Glutamatergic neuron (in vitro differentiated cells): Measurements from ENCODE around the gene DHRS1. TPM values are rescaled to one million over a fixed set of nuclear protein-coding genes. Genes with fewer than 3 reads are reported as not detected.
"Not testable (repeated sequence)": the region's sequence is repeated elsewhere in the genome, so short reads cannot be mapped to it uniquely, and the experiment has no call there.

ENCODE experiments used
- DNase-seq: peaks from one replicate; pipeline ENCODE4 v3.0.0; 2022
- H3K27ac Mint-ChIP-seq: one replicate; pipeline ENCODE4 v1.8.0; 2020; ENCODE audit warnings: mild to moderate bottlenecking, mixed read lengths, inconsistent platforms; ENCODE audit not compliant: unreplicated experiment
- H3K27me3 Mint-ChIP-seq: one replicate; pipeline ENCODE4 v1.8.0; 2020; ENCODE audit warnings: mild to moderate bottlenecking, moderate library complexity, mixed read lengths, inconsistent platforms; ENCODE audit not compliant: unreplicated experiment
- H3K36me3 Mint-ChIP-seq: one replicate; pipeline ENCODE4 v1.8.0; 2020; ENCODE audit warnings: mild to moderate bottlenecking, mixed read lengths, inconsistent platforms; ENCODE audit not compliant: unreplicated experiment
- H3K4me1 Mint-ChIP-seq: one replicate; pipeline ENCODE4 v1.8.0; 2020; ENCODE audit warnings: mild to moderate bottlenecking, low read depth, mixed read lengths, inconsistent platforms; ENCODE audit not compliant: unreplicated experiment
- H3K4me3 Mint-ChIP-seq: one replicate; pipeline ENCODE4 v1.8.0; 2020; ENCODE audit warnings: mild to moderate bottlenecking, mixed read lengths, inconsistent platforms; ENCODE audit not compliant: unreplicated experiment
- H3K9me3 Mint-ChIP-seq: one replicate; pipeline ENCODE4 v1.8.0; 2020; ENCODE audit warnings: mild to moderate bottlenecking, moderate library complexity, mixed read lengths, inconsistent platforms; ENCODE audit not compliant: unreplicated experiment
- total RNA-seq: library from RNA; stranded (reverse); fragmentation: NEBNext Ultra II Directional; extraction: Animal tissue kit (Norgen Biotek cat#: 25700); gene quantifications from one replicate; pipeline ENCODE4 v1.2.1, GENCODE V29; 2021; ENCODE audit not compliant: unreplicated experiment
- TF ChIP-seq, protein P1 (sequence below): fragments of 200-600 bp; sonication (generic); IDR thresholded peaks from one replicate; pipeline ENCODE4 v1.5.0; 2021; ENCODE audit not compliant: partially characterized antibody, unreplicated experiment

Gene DHRS1
- total RNA-seq, 1 donor from 2014 or later = 25.1 TPM

DNA sequence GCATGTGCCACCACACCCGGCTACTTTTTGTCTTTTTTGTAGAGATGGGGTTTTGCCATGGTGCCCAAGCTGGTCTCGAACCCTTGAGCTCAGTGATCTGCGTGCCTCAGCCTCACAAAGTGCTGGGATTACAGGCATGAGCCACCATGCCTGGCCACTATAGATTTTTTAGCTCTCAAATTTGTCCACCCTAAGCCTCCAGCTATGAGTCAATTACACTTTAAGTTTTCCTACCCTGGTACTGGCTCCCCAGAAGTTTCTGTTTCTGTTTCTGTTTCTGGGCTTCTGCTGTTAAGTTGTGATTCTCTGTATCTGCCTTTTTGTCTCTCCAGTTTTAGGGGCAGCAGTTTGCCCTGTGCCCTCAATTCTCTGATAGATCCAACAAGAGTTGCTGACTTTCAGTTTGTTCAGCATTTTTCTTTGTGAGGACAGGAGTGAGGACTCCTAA is 52.8 kb downstream of the DHRS1 start:
- TF ChIP-seq, protein P1, sequence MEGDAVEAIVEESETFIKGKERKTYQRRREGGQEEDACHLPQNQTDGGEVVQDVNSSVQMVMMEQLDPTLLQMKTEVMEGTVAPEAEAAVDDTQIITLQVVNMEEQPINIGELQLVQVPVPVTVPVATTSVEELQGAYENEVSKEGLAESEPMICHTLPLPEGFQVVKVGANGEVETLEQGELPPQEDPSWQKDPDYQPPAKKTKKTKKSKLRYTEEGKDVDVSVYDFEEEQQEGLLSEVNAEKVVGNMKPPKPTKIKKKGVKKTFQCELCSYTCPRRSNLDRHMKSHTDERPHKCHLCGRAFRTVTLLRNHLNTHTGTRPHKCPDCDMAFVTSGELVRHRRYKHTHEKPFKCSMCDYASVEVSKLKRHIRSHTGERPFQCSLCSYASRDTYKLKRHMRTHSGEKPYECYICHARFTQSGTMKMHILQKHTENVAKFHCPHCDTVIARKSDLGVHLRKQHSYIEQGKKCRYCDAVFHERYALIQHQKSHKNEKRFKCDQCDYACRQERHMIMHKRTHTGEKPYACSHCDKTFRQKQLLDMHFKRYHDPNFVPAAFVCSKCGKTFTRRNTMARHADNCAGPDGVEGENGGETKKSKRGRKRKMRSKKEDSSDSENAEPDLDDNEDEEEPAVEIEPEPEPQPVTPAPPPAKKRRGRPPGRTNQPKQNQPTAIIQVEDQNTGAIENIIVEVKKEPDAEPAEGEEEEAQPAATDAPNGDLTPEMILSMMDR = no peak
- H3K27ac Mint-ChIP-seq = no peak overlapping the region
- no peak for DNase-seq
- no peaks in the 10 kb centered on the region for H3K36me3 Mint-ChIP-seq
- peaks cover 11% of the 10 kb centered on the region for H3K9me3 Mint-ChIP-seq
- peaks cover 13% of the 10 kb centered on the region for H3K27me3 Mint-ChIP-seq
- H3K4me1 Mint-ChIP-seq = peaks cover 13% of the 10 kb centered on the region
- no peak overlapping the region for H3K4me3 Mint-ChIP-seq

DNA sequence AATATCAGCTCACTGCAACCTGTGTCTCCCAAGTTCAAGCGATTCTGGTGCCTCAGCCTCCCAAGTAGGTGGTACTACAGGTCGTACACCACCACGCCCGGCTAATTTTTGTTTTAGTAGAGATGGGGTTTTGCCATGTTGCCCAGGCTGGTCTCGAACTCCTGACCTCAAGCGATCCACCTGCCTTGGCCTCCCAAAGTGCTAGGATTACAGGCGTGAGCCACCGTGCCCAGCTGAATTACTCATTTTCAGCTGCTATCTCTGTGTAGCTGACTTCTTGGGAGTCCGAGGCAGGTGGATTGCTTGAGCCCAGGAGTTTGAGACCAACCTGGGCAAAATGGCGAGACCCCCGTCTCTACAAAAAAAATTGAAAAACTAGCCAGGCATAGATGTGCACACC is 54.2 kb downstream of the DHRS1 start:
- DNase-seq = not testable (repeated sequence)

DNA sequence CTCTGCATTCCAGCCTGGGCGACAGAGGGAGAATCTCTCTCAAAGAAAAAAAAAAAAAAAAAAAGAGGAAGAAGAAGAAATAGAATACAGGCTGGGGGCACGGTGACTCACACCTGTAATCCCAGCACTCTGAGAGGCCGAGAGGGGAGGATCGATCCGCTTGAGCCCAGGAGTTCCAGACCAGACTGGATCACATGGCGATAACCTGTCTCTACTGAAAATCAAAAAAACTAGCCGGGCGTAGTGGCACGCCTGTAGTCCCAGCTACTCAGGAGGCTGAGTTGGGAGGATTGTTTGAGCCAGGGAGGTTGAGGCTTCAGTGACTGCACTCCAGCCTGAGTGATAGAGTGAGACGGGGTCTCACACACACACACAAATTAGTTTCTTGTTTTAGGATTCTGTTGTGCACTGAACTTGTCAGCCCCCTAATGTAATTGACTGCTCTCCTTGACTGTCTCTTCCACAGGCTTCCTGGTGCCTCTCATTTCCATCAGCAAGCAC is 56.2 kb downstream of the DHRS1 start:
- Mint-ChIP-seq H3K4me1 (peaks cover 9% of the 10 kb centered on the region), H3K4me3 (peak overlapping the region; percentile 98), H3K27ac (peak overlapping the region; percentile 99), H3K27me3 (peaks cover 15% of the 10 kb centered on the region), H3K9me3 (peaks cover 7% of the 10 kb centered on the region), H3K36me3 (no peaks in the 10 kb centered on the region)
- TF ChIP-seq, protein P1 = no peak
- DNase-seq = no peak

More for the DNA sequence above, 54.2 kb downstream of the DHRS1 start:
- H3K36me3 Mint-ChIP-seq, H3K27ac Mint-ChIP-seq, H3K4me3 Mint-ChIP-seq, H3K9me3 Mint-ChIP-seq: not testable (repeated sequence)
- Mint-ChIP-seq H3K27me3 (peaks cover 13% of the 10 kb centered on the region), H3K4me1 (peaks cover 13% of the 10 kb centered on the region)

DNA sequence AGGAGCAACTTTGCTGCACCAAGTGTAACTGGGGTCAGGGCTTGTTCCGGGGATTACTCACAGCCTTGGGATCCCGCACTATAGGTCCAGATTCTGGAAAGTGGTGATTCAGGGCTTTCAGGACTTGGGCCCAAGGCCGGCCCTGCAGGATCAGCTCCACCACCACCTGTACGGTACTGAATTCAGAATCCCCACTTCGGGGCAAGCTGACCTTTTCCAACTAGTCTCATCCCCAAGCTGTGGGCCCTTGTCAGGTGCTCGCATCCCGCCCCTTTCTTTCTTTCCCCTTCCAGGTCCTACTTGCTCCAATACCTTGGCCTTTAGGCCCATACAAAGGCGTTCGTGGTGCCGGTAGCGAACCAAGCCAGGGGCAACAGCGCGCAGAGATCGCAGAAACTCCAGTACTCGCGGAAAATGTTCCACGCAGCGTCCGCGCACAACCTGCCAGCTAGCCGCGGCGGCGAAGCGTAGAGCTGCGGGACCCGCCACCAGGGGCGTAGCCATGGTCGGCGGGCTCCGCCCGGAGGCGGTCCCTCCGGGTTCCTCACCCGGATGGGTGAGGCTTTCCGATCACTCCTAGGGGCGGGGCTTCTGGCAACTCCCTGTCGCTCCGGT is 57.6 kb downstream of the DHRS1 start:
- H3K4me1 Mint-ChIP-seq = peaks cover 9% of the 10 kb centered on the region
- H3K36me3 Mint-ChIP-seq = peaks cover 5% of the 10 kb centered on the region
- TF ChIP-seq, protein P1 = peak; percentile 74
- peak; percentile 92 for DNase-seq
- H3K9me3 Mint-ChIP-seq = peaks cover 7% of the 10 kb centered on the region
- peak overlapping the region; percentile 98 for H3K4me3 Mint-ChIP-seq
- peak overlapping the region; percentile 99 for H3K27ac Mint-ChIP-seq
- H3K27me3 Mint-ChIP-seq = peaks cover 11% of the 10 kb centered on the region

Other genes with a start within 250 kb of the DHRS1 start
- 108 TPM for gene CARMIL3, start 247.8 kb downstream of the DHRS1 start, total RNA-seq
- gene CPNE6, start 228.2 kb downstream of the DHRS1 start, total RNA-seq = 0.44 TPM
- gene PCK2, start 205.5 kb downstream of the DHRS1 start, total RNA-seq = 99.9 TPM
- 54.1 TPM for gene DCAF11, start 185.0 kb downstream of the DHRS1 start, total RNA-seq
- 3.7 TPM for gene NRL, start 184.8 kb downstream of the DHRS1 start, total RNA-seq
- 0.66 TPM for gene FITM1, start 169.1 kb downstream of the DHRS1 start, total RNA-seq
- 35.7 TPM for gene PSME1, start 163.6 kb downstream of the DHRS1 start, total RNA-seq
- gene EMC9, start 158.2 kb downstream of the DHRS1 start, total RNA-seq = 18.1 TPM
- 58.9 TPM for gene PSME2, start 153.2 kb downstream of the DHRS1 start, total RNA-seq
- 88.2 TPM for gene RNF31, start 152.3 kb downstream of the DHRS1 start, total RNA-seq
- 31.0 TPM for gene IRF9, start 138.5 kb downstream of the DHRS1 start, total RNA-seq
- 136 TPM for gene REC8, start 127.7 kb downstream of the DHRS1 start, total RNA-seq
- gene IPO4, start 111.0 kb downstream of the DHRS1 start, total RNA-seq = 25.5 TPM
- 35.0 TPM for gene TM9SF1, start 104.3 kb downstream of the DHRS1 start, total RNA-seq
- not detected for gene TSSK4, start 94.1 kb downstream of the DHRS1 start, total RNA-seq
- 32.4 TPM for gene CHMP4A, start 86.3 kb downstream of the DHRS1 start, total RNA-seq
- gene MDP1, start 83.7 kb downstream of the DHRS1 start, total RNA-seq = 25.5 TPM
- gene NEDD8, start 67.4 kb downstream of the DHRS1 start, total RNA-seq = 169 TPM
- gene GMPR2, start 66.9 kb downstream of the DHRS1 start, total RNA-seq = 55.8 TPM
- 67.0 TPM for gene TINF2, start 57.2 kb downstream of the DHRS1 start, total RNA-seq
- gene TGM1, start 36.6 kb downstream of the DHRS1 start, total RNA-seq = 4.2 TPM
- 30.3 TPM for gene RABGGTA, start 28.2 kb downstream of the DHRS1 start, total RNA-seq
- gene NOP9, start 70 bp upstream of the DHRS1 start, total RNA-seq = 29.2 TPM
- gene CIDEB, start 8.2 kb upstream of the DHRS1 start, total RNA-seq = 1.8 TPM
- 8.9 TPM for gene LTB4R2, start 10.4 kb upstream of the DHRS1 start, total RNA-seq
- 7.1 TPM for gene LTB4R, start 11.7 kb upstream of the DHRS1 start, total RNA-seq
- not detected for gene ADCY4, start 35.3 kb upstream of the DHRS1 start, total RNA-seq
- not detected for gene RIPK3, start 40.2 kb upstream of the DHRS1 start, total RNA-seq
- 11.4 TPM for gene NFATC4, start 68.4 kb upstream of the DHRS1 start, total RNA-seq
- 33.5 TPM for gene NYNRIN, start 99.2 kb upstream of the DHRS1 start, total RNA-seq
- gene CBLN3, start 129.9 kb upstream of the DHRS1 start, total RNA-seq = 0.51 TPM
- gene KHNYN, start 130.2 kb upstream of the DHRS1 start, total RNA-seq = 28.9 TPM
- gene SDR39U1, start 143.0 kb upstream of the DHRS1 start, total RNA-seq = 70.4 TPM
- not detected for gene CMA1, start 208.5 kb upstream of the DHRS1 start, total RNA-seq